HG03280 (cell line): ENCODE data around the gene ADAMTS2.
"Not testable (repeated sequence)": the region's sequence is repeated elsewhere in the genome, so short reads cannot be mapped to it uniquely, and the experiment has no call there.

Source experiments
- ATAC-seq: cut with Tn5 transposase; IDR thresholded peaks from one replicate; pipeline ENCODE4 v1.9.1; 2021; ENCODE audit warnings: mild to moderate bottlenecking, moderate library complexity; ENCODE audit not compliant: unreplicated experiment

The ADAMTS2 gene

GRCh38 chr5:179298181-179298993 lies 46.9 kb downstream of the ADAMTS2 start:
- no peak for ATAC-seq

GRCh38 chr5:179297486-179298180 lies 47.6 kb downstream of the ADAMTS2 start:
- no peak for ATAC-seq

GRCh38 chr5:179297026-179297425 lies 48.2 kb downstream of the ADAMTS2 start:
- ATAC-seq = no peak

GRCh38 chr5:179296150-179296821 lies 49.0 kb downstream of the ADAMTS2 start:
- ATAC-seq = no peak

- no peak for ATAC-seq
Measured at GRCh38 chr5:179295778-179296149, 49.5 kb downstream of the ADAMTS2 start.

- ATAC-seq = no peak
Measured at GRCh38 chr5:179294891-179295777, 50.1 kb downstream of the ADAMTS2 start.

GRCh38 chr5:179294131-179294780 lies 51.0 kb downstream of the ADAMTS2 start:
- no peak for ATAC-seq

GRCh38 chr5:179292681-179293635 lies 52.3 kb downstream of the ADAMTS2 start:
- no peak for ATAC-seq

GRCh38 chr5:179292202-179292601 lies 53.1 kb downstream of the ADAMTS2 start:
- ATAC-seq = no peak

GRCh38 chr5:179290681-179291540 lies 54.4 kb downstream of the ADAMTS2 start:
- no peak for ATAC-seq

- no peak for ATAC-seq
Measured at GRCh38 chr5:179289756-179290385, 55.4 kb downstream of the ADAMTS2 start.

GRCh38 chr5:179288809-179289185 lies 56.5 kb downstream of the ADAMTS2 start:
- no peak for ATAC-seq

GRCh38 chr5:179288101-179288808 lies 57.0 kb downstream of the ADAMTS2 start:
- ATAC-seq = no peak

GRCh38 chr5:179287631-179288030 lies 57.6 kb downstream of the ADAMTS2 start:
- no peak for ATAC-seq

- ATAC-seq = no peak
Measured at GRCh38 chr5:179287071-179287470, 58.2 kb downstream of the ADAMTS2 start.

GRCh38 chr5:179285776-179286162 lies 59.5 kb downstream of the ADAMTS2 start:
- not testable (repeated sequence) for ATAC-seq
